Kidney (tissue), 14 donors: ENCODE data around the gene HHIPL1. TPM values are rescaled to one million over a fixed set of nuclear protein-coding genes. Genes with fewer than 3 reads are reported as not detected.

Experiments used
- DNase-seq, 5 donors: peaks; one replicate each; pipeline ENCODE4 v3.0.0-alpha.2; 2013 to 2020
- FAIRE-seq: peaks from 2 replicates; lab custom pipeline; 2012; peaks lifted over from hg19 to GRCh38; lab: Jason Lieb, UNC
- H3K27ac ChIP-seq, 2 donors: one replicate each; pipeline ENCODE4 v1.7.0; 2013; ENCODE audit warnings: low read depth in 2 of 2, low read length in 2 of 2, inconsistent platforms in 1 of 2
- H3K27me3 ChIP-seq: one replicate; pipeline ENCODE4 v1.7.1; 2013; ENCODE audit warnings: low read length, inconsistent platforms; ENCODE audit not compliant: control insufficient read depth, insufficient read depth
- H3K36me3 ChIP-seq, 3 donors: one replicate each; pipeline versions ENCODE4 v1.7.0 to v1.7.1; 2013; ENCODE audit warnings: low read length in 3 of 3, control low read depth in 1 of 3, inconsistent platforms in 1 of 3; ENCODE audit not compliant: insufficient read depth in 3 of 3, control insufficient read depth in 2 of 3
- H3K4me1 ChIP-seq, 3 donors: one replicate each; pipeline versions ENCODE4 v1.7.0 to v1.7.1; 2013; ENCODE audit warnings: low read length in 3 of 3, inconsistent platforms in 1 of 3, low read depth in 1 of 3; ENCODE audit not compliant: control insufficient read depth in 2 of 3, insufficient read depth in 2 of 3
- H3K4me3 ChIP-seq, 3 donors: one replicate each; pipeline versions ENCODE4 v1.7.0 to v1.8.1; 2013; ENCODE audit warnings: low read length in 3 of 3, control low read depth in 1 of 3, inconsistent platforms in 1 of 3
- H3K9ac ChIP-seq, 3 donors: one replicate each; pipeline versions ENCODE4 v1.7.0 to v1.7.1; 2013; ENCODE audit warnings: low read length in 3 of 3, control low read depth in 1 of 3, inconsistent platforms in 1 of 3
- H3K9me3 ChIP-seq, 3 donors: one replicate each; pipeline versions ENCODE4 v1.7.0 to v1.7.1; 2013; ENCODE audit warnings: low read length in 3 of 3, control low read depth in 1 of 3, inconsistent platforms in 1 of 3; ENCODE audit not compliant: control insufficient read depth in 2 of 3, insufficient read depth in 1 of 3
- CTCF ChIP-seq: IDR thresholded peaks from 3 replicates; pipeline ENCODE4 v1.5.1; 2012; ENCODE audit warnings: mild to moderate bottlenecking, moderate library complexity, borderline replicate concordance; ENCODE audit not compliant: insufficient read depth; ENCODE audit errors: extremely low read depth
- intact Hi-C: fragments of 100-400 bp; cut with DNase I; formaldehyde crosslinking; loops from one replicate; pipeline ENCODE4 v1.11.1; 2022
- polyA plus RNA-seq: library from polyadenylated mRNA; stranded (reverse); fragments of 350-450 nt; fragmentation: Illumina TruSeq; extraction: RNeasy Lipid Tissue Mini Kit (QIAGEN cat#74804); gene quantifications from one replicate; pipeline ENCODE4 v1.2.3, GENCODE V29; 2014; ENCODE audit warnings: low read depth, low replicate concordance; ENCODE audit not compliant: insufficient read depth
- total RNA-seq: library from RNA; stranded (reverse); fragmentation: NEBNext Ultra II Directional; extraction: Animal tissue kit (Norgen Biotek cat#: 25700); gene quantifications from one replicate; pipeline ENCODE4 v1.2.1, GENCODE V29; 2021
- donor health status: control.
- donor health status: control.
- donor health status: control.
- donor health status: control.
- donor health status: control.
- donor health status: DM: yes; HTN: yes; CAD: no.
- donor health status: Normal renal cell carcinoma (clear cell type).

HHIPL1 gene
- total and polyA plus RNA-seq, 2 donors from 2014 or later: 0.32 to 0.88 TPM

GRCh38 chr14:99707420-99707819 lies 62.5 kb downstream of the HHIPL1 start:
- Histone ChIP-seq H3K36me3 (no peaks in the 10 kb centered on the region), H3K27me3 (no peaks in the 10 kb centered on the region), H3K27ac (no peak overlapping the region), H3K9ac (no peak overlapping the region), H3K4me1 (no peaks in the 10 kb centered on the region), H3K4me3 (no peak overlapping the region), H3K9me3 (peaks cover 0 to 10% (median 0%) of the 10 kb centered on the region in 3 donors)
- FAIRE-seq: no peak
- no peak for DNase-seq
- intact Hi-C loops: no loop called here
- TF ChIP-seq CTCF: no peak

GRCh38 chr14:99707921-99708320 lies 63.0 kb downstream of the HHIPL1 start:
- H3K27me3 ChIP-seq: no peaks in the 10 kb centered on the region
- peaks cover 0 to 9% (median 0%) of the 10 kb centered on the region in 3 donors for H3K9me3 ChIP-seq
- TF ChIP-seq CTCF: no peak
- H3K4me3 ChIP-seq: no peak overlapping the region
- no peak overlapping the region for H3K9ac ChIP-seq
- H3K4me1 ChIP-seq: no peaks in the 10 kb centered on the region
- H3K36me3 ChIP-seq: no peaks in the 10 kb centered on the region
- DNase-seq (no peak), FAIRE-seq (no peak)
- intact Hi-C loops: no loop called here
- no peak overlapping the region for H3K27ac ChIP-seq

- H3K27ac ChIP-seq: no peak overlapping the region
- no peaks in the 10 kb centered on the region for H3K27me3 ChIP-seq
- no peaks in the 10 kb centered on the region for H3K36me3 ChIP-seq
- no peak overlapping the region for H3K9ac ChIP-seq
- FAIRE-seq: no peak
- H3K4me1 ChIP-seq: no peaks in the 10 kb centered on the region
- TF ChIP-seq CTCF: no peak
- intact Hi-C loops: no loop called here
- peaks cover 0 to 4% (median 0%) of the 10 kb centered on the region in 3 donors for H3K9me3 ChIP-seq
- DNase-seq: no peak
- H3K4me3 ChIP-seq: no peak overlapping the region
Observed at GRCh38 chr14:99708449-99708848, 63.5 kb downstream of the HHIPL1 start.

- Histone ChIP-seq H3K36me3 (no peaks in the 10 kb centered on the region), H3K9ac (no peak overlapping the region), H3K4me3 (no peak overlapping the region), H3K4me1 (no peaks in the 10 kb centered on the region), H3K9me3 (no peaks in the 10 kb centered on the region), H3K27ac (no peak overlapping the region), H3K27me3 (no peaks in the 10 kb centered on the region)
- DNase-seq (no peak), FAIRE-seq (no peak)
- TF ChIP-seq CTCF: no peak
- intact Hi-C loops: no loop called here
Observed at GRCh38 chr14:99713972-99714371, 69.0 kb downstream of the HHIPL1 start.
